GM18870 (cell line): ENCODE results near the gene CHST14.

ENCODE experiments used
- ATAC-seq: cut with Tn5 transposase; IDR thresholded peaks from one replicate; pipeline ENCODE4 v1.9.1; 2021; ENCODE audit warnings: moderate library complexity; ENCODE audit not compliant: unreplicated experiment

Gene CHST14

DNA sequence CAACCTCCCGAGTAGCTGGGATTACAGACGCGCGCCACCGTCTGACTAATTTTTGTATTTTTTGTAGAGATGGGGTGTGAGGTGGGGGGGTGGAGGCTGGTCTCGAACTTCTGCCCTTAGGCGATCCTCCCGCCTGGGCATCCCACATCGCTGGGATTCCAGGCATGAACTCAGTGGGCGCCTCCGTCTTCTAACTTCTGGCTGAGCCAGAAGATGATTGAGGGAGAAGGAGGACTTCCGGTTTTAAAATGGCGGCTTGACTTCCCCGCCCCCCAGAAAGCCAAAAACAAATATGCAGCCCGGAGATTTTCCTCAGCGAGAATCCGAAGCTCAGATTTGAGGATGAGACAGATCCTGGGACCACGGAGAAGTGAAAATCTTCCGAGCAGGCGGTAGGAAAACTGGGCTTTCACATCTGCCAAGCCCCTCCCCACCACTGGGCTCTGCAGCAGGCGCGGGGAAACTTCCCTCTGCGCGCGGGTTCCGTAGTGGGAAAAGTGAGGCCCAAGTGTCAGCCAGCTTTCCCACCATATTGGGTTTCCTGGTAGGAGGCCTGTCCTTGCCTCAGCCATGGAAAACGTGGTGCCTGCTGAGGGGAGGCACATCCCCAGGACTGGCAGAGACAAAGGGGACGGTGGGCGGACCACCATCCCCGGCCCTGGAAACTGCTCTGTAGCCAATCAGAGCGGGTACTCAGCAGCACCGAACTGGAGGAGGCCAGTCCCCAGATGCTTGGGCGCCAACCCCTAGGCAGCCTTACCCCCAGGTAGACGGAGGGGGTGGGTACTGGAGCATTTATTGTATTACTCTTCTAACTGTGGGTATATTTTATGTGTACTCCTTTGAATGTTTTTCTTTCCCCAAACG, 17.3 kb downstream of the CHST14 start:
- no peak for ATAC-seq

DNA sequence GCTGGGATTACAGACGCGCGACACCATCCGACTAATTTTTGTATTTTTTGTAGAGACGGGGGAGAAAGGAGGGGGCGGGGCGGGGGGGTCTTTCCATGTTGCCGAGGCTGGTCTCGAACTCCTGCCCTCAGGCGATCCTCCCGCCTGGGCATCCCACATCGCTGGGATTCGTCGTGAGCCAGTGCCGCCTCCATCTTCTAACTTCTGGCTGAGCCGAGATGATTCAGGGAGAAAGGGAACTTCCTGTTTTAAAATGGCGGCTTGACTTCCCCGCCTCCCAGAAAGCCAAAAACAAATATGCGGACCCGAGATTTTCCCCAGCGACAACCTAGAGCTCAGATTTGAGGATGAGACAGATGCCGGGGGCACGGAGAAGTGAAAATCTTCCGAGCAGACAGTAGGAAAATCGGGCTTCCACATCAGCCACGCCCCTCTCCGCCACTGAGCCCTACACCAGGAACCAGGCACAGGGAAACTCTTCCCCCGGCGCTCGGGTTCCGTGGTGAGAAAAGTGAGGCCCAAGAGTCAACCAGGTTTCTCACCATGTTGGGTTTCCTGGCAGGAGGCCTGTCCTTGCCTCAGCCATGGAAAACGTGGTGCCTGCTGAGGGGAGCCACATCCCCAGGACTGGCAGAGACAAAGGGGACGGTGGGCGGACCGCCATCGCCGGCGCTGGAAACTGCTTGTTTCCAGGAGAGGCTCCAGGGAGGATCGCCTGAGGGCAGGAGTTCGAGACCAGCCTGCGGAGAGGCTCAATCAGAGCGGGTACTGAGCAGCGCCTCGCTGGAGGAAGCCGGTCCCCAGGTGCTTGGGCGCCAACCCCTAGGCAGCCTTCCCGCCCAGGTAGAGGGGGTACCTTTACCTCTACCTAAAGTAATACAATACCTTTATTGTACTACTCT, 18.7 kb downstream of the CHST14 start:
- ATAC-seq: no peak

DNA sequence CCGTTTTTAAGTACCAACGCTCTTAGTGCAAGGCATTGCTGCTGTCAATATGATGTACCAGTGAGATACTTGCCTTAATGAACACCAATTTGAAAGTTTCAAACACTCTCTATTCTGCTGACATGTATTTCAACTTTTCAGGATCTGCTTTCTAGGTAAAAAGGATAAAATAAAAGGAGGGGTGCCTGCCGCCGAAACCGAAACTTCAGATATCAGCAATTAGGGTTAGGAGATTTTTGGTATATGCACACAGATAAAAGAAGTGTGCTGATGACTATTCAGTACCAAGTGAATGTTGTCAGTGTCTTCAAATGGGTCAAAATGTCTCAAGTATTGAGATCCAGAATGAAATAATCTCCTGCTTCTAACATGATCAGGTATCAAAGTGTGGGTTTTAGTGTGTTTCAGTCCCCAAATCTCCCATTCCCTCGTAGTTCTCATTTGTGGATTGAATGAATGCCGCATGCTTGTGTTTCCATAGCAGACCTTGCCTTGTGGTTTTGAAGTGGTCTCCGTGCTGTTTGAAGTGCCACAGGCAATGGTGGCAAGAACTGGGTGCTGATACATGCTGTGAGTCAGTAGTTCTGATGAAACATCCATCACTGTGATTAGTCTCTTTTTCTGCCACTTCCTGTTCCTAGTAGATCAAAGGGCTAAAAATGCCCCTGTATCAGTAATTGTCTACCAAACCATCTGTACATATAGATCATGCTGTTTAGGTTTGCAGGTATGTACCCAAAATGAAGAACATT, 22.5 kb downstream of the CHST14 start:
- no peak for ATAC-seq

DNA sequence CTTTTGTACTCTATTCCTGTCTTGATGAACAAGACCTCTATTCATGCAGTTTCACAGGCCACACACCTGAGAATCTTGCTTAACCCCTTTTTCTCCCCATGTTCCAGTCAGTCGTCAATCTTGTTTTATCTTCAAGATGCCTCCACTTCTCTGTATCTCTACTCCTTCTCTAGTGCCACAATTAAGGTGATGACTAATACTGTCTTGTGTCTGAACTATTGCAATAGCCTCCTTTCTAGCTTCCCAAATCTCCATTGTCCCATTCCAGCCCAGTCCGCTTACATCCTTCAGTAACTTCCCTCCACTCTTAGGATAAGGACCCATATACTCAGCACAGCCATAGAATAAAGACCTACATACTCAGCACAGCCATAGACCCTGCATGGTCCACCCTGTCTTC, 24.7 kb downstream of the CHST14 start:
- ATAC-seq: no peak

DNA sequence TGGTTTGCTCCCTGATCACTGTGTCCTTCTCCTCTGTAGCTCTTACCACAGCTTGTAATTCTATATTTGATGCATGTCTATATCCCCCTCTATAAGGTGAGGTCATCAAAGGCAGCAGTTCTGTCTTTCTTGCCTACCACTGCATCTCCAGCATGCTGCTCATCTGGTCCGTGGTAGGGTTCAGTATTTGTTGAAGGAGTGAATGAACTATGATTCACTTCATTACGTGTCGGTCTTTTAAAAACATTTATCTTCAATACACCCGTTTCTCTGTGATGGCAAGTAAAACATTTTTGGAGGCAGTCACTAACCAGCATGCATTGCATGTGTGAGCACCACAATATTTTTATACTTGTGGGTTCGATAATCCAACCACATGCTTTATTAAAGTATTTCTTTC, 27.6 kb downstream of the CHST14 start:
- ATAC-seq: no peak

DNA sequence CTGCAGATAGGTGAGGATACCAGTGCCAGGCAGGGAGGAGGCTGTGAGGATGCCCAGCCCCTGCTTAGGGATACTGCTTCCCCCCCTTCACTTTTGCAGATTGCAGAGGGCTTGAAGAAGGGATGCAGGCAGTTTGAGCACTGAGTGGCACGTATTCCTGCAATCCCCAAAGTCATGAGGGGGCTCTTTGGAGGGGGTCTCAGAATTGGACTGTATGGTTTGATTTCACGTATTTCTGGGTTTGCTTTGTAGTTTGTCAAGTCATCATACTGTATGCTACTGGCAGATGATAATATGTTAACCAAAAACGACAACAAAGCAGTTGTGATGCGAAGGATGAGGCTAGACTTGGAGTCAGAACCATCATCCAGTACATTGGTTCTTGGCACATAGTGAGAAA, 28.1 kb downstream of the CHST14 start:
- no peak for ATAC-seq

DNA sequence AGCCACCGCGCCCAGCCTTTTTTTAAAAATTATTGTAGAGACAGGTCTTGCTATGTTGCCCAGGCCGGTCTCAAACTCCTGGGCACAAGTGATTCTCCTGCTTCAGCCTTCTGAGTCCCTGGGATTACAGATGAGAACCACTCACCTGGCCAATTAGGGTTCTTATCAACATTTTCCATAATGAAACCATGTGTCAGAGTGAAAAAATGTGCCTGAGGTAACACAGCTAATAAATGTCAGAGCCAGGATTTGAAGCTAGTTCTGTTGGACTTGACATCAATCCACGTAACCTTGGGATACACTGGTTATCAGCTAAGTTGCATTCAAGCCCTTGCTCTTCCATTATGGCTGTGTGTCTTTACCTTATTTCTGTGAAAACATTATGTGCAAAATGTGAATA, 29.1 kb downstream of the CHST14 start:
- ATAC-seq: no peak

DNA sequence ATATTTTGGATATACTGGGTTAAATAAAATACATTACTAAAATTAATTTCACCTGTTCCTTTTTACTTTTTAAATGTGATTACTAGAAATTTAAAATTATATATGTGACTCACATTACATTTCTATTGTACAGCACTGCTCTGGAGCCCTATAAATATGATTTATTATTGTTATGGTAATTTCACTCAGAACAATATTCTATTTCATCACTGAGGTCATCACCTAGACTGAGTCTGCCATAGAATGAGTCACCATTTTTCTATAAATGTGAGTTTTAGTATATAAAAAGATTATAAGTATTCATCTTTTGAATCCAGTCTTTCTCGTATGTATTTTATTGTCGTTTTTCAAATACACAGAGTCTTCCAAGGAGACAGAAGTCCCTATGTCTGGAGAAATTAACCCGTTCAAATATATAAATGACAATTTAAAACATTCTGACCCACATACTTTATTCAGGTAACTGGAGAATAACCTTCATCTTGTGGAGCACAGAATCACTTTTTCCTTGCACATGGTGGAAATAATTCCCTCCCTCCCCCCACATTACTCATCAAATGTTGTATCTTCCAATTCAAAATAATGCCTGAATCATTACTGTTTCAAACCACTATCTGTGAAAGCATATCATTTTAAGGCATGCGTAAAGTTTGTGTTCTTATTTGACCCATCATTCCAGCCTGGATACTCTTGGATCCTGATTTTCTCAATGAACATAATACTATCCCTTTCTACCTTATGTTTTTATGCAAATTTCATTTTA, 30.0 kb downstream of the CHST14 start:
- ATAC-seq: no peak

DNA sequence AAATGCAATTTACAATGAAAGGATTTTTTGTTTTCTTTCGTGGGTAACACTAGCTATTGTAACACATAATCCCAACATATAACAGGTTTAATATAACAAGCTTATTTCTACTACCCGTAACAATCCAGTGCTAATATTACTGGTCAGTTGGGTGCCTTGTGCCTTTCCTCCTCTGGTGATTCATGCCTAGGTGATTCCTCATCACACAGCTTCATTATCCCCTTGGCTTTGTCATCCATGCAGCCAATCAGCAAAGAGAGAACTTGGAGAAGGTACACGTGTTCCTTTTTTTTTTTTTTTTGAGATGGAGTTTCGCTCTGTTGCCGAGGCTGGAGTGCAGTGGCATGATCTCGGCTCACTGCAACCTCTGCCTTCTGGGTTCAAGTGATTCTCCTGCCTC, 30.7 kb downstream of the CHST14 start:
- no peak for ATAC-seq

DNA sequence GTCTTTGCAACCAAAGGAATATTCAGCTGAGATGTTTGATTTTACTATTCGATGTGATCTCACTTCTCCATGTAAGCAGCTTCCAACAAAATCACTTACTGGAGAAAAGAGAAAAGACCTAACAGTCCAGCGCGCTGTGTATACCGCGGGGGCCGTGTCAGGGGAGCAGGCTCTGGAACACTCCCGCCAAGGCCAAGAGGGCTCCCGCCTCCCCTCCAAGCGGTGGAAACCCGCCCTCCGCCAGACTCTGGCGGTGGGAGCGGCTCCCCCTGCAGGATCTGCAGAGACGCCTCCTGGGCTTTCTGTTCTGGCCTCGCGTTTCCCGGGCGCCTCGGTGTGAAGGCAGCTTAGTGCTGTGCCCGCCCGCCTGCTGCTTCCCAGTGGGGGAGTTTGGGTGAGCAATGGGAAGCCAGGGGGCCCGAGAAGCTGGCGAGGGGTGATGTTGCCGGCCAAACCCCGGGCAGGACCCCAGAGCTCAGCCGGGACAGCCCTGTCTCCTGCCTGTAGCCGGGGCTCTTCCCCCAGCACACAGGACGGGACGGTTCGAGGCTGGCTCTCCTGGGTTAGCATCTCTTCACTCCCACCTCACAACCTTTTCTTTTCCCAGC, 36.3 kb downstream of the CHST14 start:
- no peak for ATAC-seq

DNA sequence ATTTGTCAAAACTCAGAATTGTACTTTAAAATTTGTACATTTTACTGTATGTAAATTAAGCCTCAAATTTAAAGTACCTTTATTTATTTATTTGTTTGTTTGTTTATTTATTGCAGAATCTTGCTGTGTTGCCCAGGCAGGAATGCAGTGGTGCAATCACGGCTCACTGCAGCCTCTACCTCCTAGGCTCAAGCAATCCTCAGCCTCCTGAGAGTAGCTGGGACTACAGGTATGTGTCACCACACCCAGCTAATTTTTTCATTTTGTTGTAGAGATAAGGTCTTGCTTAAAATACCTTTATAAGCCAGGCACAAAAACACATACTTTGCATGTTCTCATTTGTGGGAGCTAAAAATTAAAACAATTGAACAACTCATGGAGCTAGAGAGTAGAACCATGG, 37.4 kb downstream of the CHST14 start:
- ATAC-seq: no peak

DNA sequence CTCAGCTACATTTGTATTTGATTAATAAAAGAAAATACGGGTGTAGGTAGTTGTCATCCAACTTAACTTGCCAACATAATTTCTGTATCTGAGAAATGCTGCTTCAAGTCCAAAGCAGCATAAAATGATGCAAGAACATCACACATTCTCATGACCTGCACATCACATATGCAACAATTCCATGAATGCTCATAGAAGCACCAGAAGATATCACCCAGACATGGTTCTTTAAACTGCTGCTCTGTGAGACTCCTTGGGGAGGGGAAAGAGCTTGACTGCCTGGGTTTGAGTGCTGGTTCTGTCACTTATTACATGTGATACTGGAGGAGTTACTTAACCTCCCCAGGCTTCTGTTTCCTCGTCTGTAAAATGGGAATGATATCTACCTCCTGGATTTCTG, 39.4 kb downstream of the CHST14 start:
- ATAC-seq: no peak

DNA sequence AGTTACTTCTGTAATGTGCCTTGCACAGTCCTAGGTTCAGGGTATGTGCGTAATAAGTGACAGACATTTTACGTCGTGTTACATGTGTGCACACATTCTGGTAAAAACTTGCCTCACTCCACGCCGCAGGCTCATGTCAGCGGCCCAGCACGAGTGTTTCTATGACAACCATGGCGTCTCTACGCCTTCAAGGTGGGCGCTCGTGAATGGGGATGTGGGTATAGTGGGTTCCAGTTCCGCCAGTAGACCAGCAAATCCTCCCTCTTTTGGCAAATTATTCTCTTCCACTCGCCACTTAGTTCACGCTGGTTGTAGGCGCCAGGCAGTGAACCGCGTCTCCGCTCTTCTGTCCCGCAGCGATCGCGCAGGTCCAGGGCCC, 40.3 kb downstream of the CHST14 start:
- ATAC-seq: no peak

DNA sequence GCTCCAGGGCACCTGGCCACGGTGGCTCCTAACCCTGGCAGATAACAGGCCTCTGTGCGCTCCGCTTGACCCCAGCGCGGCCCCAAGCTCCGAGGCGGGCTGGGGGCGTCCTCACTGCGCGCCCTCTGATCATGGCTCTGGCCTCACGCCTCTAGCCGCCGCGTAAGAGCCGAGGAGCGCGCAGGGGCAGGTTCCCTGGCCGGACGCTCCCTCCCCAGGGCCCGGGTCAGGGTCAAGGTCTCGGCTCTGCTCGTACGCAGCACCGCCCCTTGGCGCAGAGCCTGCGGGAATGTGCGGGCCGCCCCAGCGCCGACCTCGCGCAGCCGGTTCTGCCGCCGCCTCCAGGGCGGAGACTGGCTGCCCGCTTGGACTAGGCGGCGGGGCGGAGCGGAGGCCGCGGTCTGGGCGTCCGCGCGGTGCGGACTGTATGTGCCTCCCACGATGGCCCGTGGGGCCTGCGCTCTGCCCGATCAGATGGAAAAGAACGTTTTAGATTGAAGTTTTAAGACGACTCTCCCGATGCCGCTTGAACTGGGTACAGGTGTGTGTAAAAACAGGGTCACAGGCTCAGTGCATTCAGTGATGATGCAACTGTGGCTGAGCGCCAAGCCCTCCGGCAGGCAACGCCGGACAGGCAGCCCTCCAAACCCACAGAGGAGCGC, 40.8 kb downstream of the CHST14 start:
- ATAC-seq: no peak

DNA sequence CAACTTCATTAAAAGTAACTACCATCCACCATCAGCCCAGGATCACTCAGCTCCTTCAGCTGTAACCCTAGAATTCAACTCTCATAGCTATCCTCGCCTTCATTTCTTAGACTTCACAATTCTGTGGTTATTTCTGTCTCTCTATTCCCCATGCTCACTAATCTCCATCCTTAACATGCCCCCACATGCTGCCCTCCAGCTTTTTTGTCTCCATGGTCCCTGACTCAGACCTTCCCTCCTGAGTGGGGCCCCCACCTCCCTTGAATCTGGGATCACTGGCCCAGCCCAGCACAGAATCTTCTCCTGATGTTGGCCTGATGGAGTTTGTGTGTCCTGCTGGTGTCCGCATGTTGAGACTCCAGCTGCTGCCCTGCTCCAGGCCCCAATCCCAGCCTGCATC, 41.7 kb downstream of the CHST14 start:
- no peak for ATAC-seq

DNA sequence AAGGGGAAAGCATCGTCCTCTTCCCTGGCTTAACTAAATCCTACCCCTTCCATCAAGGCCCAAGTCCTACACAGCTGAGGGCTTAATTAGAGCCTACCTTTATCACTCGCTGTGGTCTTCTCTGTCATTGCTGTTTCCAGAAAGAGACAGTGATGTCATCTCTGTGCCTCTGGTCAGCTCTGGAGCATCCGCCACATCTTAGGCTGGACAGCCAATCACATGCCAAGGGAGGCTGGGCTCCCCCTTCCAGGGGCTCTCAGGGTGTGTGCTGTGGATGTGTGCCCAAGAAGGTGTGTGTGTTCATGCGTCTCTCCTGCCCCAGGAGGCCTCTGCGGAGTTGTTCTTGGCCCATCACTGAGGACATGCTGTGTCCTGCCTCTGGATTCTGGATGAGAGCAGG, 42.8 kb downstream of the CHST14 start:
- no peak for ATAC-seq

DNA sequence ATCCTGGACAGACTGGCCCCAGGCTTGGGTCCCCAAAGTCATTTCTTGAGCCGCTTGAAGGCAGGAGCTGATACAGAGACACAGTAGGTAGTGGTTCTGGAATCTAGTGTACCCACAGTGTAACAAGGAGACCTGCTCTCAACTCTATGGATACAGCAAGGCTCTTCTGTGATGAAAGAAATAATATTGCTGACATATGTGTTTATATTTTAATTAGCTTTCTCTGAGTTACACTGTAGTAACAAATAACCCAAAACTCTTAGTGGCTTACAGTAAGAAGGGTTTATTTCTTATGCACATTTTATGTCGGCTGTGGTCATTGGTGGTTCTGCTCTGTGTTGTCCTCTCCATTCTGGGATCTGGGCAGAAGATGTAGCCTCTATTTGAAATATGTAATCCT, 45.5 kb downstream of the CHST14 start:
- no peak for ATAC-seq
